ENCODE data around the gene CBX8.

CBX8 gene

DNA sequence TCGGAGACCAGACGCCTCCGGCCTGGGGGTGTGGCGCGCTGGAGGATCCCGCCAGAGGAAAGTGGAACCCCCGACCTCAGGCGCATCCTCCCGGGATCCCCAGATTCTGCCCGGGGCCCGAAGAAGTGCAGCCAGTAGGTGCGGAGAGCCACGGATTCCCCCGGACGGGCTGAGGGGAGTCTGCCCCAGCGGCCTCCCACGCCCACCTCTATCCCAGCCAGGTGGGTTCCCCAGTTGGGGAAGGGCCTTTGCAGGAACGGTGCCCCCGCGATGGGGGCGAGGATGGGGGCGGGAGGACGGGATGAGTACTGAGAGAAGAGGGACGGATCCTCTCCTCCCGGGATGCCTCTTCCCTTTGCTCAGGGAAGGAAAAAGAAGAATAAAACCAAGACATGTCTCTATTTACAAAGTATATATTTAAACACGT is 5.1 kb downstream of the CBX8 start:
- no peak for DNase-seq

DNA sequence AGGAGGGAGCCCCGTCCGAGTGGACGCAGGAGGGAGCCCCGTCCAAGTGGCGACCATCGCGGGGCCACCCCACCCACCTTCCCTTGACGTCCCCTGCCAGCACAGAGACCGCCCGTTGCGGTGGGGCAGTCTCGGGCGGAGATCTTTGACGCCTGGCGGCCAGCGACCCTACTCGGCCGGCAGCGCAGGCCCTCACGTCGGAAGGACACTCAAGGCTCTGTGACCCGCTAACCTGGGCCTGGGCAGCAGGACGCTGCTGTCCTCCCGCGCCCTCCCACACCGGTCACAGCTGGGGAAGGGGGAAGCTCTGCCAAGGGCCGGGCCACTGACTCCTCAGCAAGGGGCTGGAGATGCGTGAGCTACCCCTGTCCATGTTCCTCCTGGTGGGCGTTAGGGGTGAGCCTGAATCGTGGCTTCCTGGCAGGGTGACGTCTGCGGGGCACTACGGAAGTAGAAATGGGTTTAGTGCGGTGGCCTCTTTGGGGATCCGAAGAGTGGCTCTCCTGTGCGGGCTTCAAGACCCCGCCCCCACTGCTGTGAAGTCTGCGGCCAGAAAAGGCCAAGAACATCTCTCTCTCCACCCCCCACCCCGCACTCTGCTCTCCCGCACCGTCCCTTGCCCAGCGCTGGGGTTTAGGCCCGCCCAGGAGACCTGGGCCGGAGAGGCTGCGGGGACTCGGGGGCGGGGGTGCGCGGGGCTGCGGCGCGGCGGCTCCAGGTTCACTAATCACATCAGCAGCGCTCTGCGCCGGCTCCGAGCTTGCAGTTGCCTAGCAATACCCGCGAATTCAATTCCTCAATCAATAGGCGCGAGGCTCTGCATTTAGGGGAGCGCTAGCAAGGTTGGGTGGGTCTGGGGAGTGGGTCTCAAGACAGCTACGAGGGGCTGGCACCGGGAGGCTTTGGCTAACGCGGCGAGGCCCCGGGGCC is 5.8 kb downstream of the CBX8 start:
- no peak for DNase-seq

DNA sequence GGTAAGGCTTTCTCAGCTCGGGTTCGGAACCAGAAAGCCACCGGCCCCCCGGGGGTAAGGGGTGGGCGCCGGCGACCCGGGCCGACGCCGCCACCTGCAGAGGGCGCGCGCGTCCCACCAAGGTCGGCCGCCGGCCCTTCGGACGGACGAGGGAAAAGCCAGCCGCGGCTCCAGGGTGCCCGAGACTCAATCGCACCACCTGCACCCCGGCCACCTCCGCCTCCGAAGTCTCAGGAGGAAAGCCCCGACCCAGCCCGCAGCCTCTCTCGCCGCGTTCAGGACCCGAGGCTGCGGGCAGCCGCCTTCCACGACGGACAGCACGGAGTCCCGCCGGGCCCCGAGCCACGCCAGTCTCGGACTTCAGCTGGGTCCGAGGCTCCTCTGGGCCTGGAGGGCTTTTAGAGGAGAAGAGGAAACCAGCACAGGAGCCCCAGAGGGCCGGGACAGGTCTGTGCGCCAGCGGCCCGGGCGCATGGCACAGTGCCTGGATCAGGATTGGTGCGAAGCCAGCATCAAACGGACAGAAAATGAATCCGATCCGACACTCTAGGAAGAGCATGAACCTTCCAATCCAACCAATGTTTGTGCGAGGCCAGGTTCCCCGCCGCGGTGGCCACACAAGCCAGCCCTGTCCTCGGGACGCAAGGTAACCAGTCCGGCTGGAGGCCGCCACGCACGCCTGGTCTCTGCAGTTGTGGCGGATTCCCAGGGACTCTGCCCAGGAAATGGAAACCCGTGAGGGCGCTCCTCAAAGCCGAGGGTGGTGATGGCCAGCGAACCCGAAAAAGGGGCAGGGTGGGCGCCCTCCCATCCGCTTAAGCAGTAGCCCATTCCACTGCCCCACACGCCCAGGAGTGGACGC is 6.7 kb downstream of the CBX8 start:
- DNase-seq, result peak; percentile 31

DNA sequence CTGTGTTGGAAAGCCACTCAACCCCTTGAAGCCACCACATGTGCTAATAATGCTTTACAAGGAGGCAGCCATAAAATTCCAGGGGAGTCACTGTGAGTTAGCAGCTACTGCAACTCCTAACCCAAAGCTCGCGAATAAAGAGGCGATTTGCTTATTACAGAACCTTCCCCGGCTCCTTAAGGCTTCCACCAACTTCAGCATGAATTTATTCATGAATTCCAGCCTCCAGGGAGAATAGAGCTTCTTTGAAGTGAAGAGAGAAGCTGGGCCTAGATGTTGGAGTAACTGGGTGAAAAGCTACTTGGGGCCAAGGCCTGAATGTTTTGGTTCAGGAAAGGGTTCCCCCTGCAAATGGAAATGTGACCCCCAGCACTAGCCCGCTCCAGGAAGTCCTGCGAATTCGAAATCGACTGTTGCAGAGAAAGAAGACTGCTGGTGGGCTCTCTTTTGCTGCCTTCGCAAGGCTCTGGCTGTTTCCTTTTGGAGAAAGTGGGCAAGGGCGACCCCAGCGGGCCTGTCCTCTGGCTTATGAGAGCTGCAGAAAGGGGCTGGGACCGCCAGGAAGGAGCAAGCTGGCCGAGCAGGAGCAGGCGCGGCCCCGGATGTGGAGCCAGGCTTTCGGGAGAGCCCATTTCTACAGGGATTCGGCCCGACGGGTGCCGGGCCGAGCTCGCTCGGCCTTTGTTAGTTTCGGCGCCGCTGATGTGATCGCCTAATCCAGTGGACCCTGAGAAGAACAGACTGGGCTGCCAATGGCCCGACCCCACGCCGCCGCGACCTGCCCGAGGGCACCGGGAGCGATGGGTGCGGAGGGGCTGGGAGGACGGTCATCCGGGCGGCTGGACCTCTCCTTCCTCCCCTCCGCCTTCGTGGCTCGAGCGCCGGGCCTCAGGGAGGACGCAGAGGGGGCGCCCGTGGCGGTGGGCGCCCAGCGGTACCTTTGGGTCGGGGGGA is 7.6 kb downstream of the CBX8 start:
- DNase-seq, result no peak

DNA sequence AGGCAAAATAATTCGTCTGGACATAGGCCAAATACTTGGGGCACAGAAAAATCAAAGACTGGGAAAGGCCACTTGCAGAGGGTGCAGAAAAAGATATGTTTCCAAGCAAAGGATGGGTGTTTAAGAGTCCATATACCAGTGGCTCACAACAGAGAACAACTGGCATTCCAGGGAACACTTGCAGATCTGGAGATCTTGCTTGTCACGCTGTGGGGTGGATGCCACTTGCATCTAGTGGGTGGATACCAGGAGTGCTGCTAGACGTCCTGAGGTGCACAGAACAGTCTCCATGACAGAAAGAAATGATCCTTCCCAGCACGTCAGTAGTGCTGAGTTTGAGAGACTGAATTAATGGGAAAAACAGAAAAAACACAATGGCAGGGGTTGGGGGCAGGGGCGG is 8.4 kb downstream of the CBX8 start:
- DNase-seq, result no peak

DNA sequence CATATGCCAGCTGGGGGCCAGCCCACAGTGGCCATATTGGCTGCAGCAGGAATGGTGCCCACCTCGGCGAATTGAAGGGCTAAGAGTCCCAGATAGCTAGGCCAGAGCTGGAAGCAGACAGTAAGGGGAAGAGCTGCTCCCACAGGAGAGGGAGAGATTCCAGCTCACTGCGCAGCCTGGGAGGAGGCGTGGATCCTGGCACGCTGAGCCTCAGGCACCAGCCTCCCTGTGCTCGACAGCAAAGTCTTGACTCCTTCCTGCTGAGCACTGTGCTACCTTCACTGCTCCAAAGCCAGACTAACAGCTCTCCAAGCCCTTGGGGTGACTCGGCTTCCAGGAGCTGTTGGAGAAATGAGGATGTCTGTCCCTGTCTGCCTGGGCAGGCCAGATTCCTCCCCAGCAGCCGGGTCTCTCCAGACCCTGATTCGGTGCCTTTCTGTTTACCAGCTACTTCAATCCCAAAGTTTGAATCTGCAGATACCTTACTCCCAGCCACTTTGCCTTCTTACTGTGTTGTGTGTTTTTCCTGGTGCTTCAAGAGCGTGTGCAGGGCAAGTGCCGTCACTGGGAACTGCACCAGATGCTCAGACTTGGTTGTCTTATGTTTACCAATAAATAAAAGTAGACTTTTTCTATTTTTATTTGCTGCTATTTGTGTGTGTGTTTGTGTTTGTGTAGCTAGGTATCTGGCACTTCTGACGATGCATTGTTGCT is 9.8 kb downstream of the CBX8 start:
- no peak for DNase-seq

DNA sequence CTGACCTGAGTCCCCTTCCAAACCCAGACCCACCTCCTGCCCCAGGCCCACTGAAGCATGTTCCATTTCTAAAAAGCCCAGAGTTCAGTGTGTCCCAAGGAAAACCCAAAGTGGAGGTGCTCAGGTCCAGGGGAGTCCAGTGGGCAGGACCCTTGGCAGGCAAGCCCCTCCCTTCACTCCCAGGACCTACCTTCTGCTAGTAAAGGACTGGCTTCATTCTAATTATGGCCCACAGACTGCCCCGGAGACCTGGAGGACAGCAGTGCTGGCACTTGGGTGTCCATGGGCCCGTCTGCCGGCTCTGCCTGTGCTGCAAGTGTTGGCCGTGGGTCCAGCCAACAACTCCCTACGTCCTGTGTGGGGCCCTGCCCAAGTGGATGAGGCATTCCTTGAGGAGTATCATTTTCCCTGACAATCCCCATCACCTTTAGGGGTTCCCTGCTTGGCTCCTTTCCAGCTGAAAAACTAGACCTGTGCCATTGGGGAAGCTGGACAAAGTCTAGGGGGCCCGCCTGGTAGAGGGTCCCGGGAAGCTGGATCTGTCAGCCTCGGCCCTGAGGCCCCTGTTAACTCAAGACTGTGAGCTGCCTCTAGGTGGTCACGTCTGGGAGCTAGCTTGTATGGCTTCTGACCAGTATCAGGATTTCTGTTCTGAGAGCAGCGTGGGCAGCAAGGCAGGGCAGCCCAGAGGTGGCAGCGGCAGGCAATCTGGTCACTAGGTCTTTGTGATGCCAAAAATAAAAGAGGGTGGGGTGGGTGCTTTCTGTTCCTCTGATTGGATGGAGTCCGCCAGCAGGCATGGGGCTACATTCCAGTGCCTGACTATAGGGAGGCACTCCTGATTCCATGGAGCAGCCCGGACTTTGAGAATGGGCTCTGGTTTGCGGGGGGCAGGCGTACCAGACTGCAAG is 10.7 kb downstream of the CBX8 start:
- no peak for DNase-seq

DNA sequence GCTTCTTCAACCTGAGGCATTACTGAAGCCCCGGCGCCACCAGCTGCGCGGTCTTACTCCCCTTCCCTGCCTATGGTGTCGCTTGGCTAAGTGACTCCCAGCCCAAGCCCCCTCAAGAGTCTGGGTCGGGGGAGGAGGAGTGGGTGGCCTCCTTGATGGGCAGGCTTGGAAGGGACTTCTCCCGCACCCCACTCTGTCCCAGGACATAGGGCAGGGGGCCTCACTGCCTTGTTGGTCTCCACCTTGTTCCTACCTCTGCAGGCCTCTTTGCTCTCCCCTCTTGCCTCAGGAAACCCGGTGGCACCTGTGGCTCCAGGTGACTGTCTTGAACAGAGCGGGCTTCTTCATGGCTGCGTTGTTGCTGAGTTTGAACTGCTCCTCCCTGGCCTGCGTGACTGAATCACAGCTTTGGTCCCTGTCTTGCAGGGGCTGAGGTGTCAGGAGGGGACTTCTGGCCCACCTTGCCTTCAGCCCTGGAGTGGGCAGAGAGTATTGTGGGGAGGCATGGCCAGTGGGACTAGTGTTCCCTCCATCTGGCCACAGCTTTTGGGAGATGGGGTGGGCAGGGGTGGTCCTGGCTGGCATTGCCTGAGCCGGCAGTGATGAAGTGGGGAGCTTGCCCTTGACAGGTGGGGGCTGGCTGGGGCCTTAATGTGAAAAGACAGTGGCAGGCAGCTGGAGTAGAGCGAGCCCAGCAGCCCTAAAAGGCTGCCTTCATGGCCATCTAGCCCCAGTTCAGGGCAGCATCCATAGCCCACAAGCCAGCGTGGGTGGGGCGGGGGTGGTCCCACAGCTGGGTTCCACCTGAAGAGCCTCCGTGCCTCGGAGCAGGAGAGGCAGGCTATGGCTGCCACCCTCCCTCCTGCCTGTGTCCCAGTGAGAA is 11.6 kb downstream of the CBX8 start:
- no peak for DNase-seq

DNA sequence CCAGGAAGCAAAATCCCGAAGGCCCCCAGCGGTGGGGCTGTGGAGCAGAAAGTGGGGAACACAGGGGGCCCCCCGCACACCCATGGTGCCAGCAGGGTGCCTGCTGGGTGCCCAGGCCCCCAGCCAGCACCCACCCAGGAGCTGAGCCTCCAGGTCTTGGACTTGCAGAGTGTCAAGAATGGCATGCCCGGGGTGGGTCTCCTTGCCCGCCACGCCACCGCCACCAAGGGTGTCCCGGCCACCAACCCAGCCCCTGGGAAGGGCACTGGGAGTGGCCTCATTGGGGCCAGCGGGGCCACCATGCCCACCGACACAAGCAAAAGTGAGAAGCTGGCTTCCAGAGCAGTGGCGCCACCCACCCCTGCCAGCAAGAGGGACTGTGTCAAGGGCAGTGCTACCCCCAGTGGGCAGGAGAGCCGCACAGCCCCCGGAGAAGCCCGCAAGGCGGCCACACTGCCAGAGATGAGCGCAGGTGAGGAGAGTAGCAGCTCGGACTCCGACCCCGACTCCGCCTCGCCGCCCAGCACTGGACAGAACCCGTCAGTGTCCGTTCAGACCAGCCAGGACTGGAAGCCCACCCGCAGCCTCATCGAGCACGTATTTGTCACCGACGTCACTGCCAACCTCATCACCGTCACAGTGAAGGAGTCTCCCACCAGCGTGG is 12.4 kb downstream of the CBX8 start:
- no peak for DNase-seq

DNA sequence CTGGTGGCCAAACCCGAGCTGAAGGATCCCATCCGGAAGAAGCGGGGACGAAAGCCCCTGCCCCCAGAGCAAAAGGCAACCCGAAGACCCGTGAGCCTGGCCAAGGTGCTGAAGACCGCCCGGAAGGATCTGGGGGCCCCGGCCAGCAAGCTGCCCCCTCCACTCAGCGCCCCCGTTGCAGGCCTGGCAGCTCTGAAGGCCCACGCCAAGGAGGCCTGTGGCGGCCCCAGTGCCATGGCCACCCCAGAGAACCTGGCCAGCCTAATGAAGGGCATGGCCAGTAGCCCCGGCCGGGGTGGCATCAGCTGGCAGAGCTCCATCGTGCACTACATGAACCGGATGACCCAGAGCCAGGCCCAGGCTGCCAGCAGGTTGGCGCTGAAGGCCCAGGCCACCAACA is 13.0 kb downstream of the CBX8 start:
- no peak for DNase-seq

DNA sequence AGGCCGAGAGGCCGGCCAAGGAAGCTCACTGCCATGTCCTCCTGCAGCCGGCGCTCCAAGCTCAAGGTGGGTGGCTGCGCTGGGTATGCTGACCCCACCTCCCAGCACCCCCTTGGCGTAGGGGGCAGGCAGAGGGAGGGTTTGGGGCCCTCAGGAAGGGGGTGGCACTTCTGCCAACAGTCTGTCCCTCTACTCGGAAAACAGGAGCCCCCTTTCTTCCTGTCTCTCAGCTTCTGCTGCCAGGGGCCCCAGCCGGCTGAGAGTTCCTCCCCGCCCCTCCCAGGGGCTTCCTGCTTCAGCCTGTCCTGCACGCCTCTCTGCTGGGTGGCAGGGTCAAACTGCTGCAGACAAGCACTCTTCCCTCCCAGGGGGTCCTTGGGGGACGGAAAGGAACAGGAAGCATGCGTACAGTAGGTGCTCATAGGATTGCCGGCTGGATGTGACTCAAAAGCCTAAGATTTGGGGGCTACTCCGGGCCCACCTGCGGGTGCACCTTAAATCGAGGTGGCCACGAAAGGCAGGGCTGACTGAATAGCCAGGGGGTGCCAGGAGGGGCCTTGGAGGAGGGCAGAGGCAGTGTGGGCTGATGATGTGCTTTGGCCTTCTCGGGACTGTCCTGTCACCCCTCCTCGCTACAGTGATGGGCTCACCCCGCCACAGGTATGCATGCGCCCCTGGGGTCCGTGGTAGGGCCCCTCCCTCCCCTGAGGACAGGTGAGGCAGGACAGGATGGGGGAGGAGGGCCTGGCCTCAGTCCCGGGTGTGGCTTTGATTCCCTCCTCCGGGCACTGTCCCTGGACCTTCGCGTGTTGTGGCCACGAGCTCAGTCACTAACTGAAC is 14.9 kb downstream of the CBX8 start:
- no peak for DNase-seq

DNA sequence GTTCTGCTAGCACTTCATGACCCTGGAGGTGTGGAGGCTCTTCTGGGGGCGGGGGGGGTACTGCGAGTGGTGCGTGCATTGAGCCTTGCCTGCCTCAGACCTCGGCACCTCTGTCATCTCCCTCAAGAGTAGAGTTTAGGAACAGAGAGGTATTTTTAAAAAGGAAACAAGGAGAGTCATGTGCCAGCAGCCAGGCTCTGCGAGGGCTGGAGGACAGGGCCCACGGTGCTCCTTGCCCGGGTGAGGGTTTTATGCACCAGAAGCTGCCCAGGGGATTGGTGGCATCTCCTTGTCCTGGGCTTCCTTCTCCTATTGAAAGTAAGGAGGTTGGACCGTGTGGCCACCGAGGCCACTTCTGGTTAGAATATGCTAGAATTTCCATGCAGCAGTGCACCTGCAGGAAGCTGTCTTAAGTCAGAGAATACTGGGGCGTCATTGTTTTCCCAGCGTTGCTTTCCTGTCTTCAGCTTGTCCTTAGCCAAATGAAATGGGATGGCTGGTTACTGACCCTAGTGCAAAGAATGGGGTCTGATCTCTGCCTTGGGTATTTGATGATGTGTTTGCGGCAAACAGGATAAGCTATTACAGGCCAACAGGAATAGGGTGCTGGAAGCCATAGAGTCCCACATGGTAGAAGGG is 15.7 kb downstream of the CBX8 start:
- no peak for DNase-seq

DNA sequence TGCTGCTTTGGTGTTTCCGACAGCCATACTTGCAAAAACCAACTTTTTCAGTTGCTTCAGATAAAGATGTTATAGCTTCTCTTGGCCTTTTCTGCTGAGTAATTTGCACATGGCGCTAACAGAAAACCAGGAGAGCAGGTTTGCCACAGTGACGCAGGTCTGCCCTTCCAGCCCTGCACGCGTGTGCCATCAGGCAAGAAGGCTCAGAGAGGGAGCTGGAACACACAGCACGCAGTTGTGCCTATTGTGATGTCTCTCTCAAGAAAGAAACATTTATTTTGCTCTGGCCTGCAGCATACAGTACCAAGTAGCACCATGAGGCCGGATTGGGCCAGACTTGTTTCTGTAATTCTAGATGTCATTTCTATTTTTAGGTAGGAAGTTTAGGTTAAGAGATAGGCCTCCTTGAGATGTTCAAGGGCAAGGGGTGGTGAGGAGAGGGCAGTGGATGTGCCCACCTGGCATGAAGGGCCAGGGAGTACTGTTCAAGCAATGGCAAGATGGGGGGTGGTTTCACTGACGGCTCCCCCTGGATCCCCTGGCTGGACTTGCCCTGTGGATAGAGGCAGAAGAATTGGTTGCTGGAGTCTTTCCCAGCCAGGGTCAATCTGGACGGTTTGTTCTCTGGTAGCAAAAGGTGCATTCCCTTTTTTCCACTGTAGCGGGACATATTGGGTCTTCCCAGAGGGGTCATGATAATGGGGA is 17.1 kb downstream of the CBX8 start:
- DNase-seq, result no peak

DNA sequence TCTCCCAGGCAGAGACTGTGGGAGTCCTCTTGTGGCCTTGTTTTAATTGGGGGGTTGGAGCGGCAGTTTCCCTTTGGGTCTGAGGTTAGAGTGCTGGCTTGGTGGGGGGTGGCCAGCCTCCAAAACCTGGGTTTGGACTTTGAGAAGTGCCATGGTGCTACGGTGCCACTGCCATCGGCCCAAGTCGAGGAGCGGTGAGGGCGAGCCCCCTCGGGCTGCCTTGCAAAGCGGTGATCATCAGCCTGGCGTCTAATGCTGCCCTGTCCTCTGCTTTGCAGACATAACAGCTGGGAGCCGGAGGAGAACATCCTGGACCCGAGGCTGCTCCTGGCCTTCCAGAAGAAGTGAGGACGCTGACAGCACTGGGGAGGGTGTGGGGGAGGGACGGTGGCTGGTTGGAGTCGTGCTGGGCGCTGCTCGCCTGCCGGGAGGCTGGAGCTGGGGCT is 17.8 kb downstream of the CBX8 start:
- DNase-seq, result no peak

DNA sequence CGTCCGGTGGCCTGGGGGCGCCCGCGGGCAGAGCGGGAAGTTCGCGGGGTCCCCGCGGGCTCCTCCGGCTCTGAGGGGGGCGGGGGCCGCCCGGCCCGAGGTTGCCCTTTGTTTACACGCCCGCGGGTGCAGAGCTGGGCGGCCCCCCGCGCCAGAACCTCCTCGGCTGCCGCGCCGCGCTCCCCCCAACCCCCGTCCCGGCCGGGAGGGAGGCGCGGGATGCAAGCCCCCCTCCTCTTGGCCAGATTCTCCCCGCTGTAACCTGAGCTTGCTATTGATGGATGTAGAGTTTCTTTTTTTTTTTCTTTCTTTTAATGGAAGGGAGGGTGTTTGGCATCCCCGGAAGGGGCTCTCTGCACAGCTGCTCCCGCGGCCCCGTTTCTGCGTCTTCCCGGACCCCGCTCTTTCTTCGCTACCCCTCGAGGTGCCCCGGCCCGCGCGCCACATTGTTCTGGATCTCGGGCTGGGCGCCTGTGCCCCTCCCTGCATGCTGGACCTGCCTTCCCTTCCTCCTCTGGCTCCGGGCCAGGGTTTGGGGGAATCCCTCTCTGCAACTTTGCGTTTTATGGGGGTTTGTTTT is 18.3 kb downstream of the CBX8 start:
- DNase-seq, result no peak

DNA sequence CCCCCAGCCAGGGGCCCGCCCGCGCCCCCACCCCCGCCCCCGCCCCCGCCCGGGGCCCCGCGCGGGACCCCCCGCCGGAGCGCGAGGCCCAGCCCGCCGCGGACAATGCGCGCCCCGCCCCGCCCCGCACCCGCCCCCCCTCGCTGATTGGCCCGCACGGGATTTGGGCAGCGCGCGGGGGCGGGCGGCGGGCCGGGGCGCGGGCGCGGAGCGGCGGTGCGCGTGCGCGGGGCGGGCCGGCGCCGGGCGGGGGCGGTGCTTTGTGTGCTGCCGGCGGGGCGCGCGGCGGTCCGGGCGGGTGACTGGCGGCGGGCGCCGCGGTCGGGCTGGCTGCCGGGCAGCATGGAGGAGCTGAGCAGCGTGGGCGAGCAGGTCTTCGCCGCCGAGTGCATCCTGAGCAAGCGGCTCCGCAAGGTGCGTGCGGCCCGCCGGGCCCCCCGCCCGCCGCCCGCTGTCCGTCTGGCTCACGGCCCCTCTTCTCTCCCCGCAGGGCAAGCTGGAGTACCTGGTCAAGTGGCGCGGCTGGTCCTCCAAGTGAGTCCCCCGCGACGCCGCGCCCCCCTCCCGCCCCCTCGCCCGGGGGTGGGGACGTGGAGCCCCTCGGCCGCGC is 18.9 kb downstream of the CBX8 start, which contains the start of gene CBX2:
Gene CBX2, plus strand, starts transcription at position 255 of the 610 bp plus-strand sequence. Its CDS starts 88 bp downstream, at position 343.
- peak; percentile 79 for DNase-seq

All from CD4-positive, alpha-beta T cell treated with Interferon gamma for 1 hour (primary cell).